CD4-positive, CD25-positive, alpha-beta regulatory T cell (primary cell): ENCODE data around the gene PPP1R13B. TPM values are rescaled to one million over a fixed set of nuclear protein-coding genes. Genes with fewer than 3 reads are reported as not detected.

Experiments
- ATAC-seq, 2 donors: fragments of 150-1000 bp; cut with Tn5 transposase; one replicate each; pipeline ENCODE4 v1.10.0; 2021; ENCODE audit warnings: low read depth in 2 of 2, moderate number of reproducible peaks in 2 of 2, moderate library complexity in 1 of 2
- DNase-seq, 3 donors: peaks; one replicate each; pipeline versions ENCODE4 v3.0.0 to v3.0.0-alpha.2; 2012 to 2022; ENCODE audit warnings: mixed read lengths in 1 of 3
- H3K27ac ChIP-seq: one replicate; pipeline ENCODE4 v1.7.0; 2013; ENCODE audit warnings: mild to moderate bottlenecking, low read length; ENCODE audit not compliant: insufficient read depth, poor library complexity, severe bottlenecking
- H3K27me3 ChIP-seq: one replicate; pipeline ENCODE4 v1.7.0; 2013; ENCODE audit warnings: low read length; ENCODE audit not compliant: control insufficient read depth, insufficient read depth
- H3K36me3 ChIP-seq: one replicate; pipeline ENCODE4 v1.7.0; 2013; ENCODE audit warnings: mild to moderate bottlenecking, low read length, moderate library complexity; ENCODE audit not compliant: control insufficient read depth, insufficient read depth
- H3K4me1 ChIP-seq: 2 replicates; pipeline ENCODE4 v1.7.0; 2013; ENCODE audit warnings: mild to moderate bottlenecking, low read length; ENCODE audit not compliant: insufficient read depth, control insufficient read depth, poor library complexity, severe bottlenecking
- H3K4me3 ChIP-seq: one replicate; pipeline ENCODE4 v1.7.0; 2013; ENCODE audit warnings: low read depth, mild to moderate bottlenecking, low read length, moderate library complexity
- H3K9me3 ChIP-seq, 2 experiments: 1 replicate in 1 of 2; 2 replicates in 1 of 2; pipeline ENCODE4 v1.7.0; 2013; ENCODE audit warnings: low read length in 2 of 2, mild to moderate bottlenecking in 1 of 2, moderate library complexity in 1 of 2; ENCODE audit not compliant: control insufficient read depth in 2 of 2
- H3K27ac Mint-ChIP-seq, 3 donors: one replicate each; pipeline ENCODE4 v1.8.0; 2020 to 2022; ENCODE audit warnings: mild to moderate bottlenecking in 3 of 3, mixed read lengths in 3 of 3, moderate library complexity in 2 of 3
- H3K27me3 Mint-ChIP-seq: one replicate; pipeline ENCODE4 v1.8.0; 2022; ENCODE audit warnings: mild to moderate bottlenecking, mixed read lengths
- H3K36me3 Mint-ChIP-seq: one replicate; pipeline ENCODE4 v1.8.0; 2020; ENCODE audit warnings: mixed read lengths
- H3K4me1 Mint-ChIP-seq, 4 donors: one replicate each; pipeline ENCODE4 v1.8.0; 2020 to 2022; ENCODE audit warnings: mixed read lengths in 4 of 4, mild to moderate bottlenecking in 1 of 4
- H3K4me3 Mint-ChIP-seq, 4 donors: one replicate each; pipeline ENCODE4 v1.8.0; 2020 to 2022; ENCODE audit warnings: mild to moderate bottlenecking in 4 of 4, mixed read lengths in 4 of 4, moderate library complexity in 3 of 4
- H3K9me3 Mint-ChIP-seq, 7 donors: one replicate each; pipeline ENCODE4 v1.8.0; 2020 to 2022; ENCODE audit warnings: mixed read lengths in 7 of 7, mild to moderate bottlenecking in 3 of 7, moderate library complexity in 2 of 7
- polyA plus RNA-seq, 4 donors: library from polyadenylated mRNA; unstranded; fragments of 300-500 nt; fragmentation: Illumina TruSeq; gene quantifications; one replicate each; pipeline ENCODE4 v1.2.3, GENCODE V29; 2021
- total RNA-seq: library from RNA; stranded (reverse); gene quantifications from one replicate; pipeline ENCODE4 v1.2.3, GENCODE V29; 2022

PPP1R13B gene
- total and polyA plus RNA-seq, 5 donors from 2014 or later = 1.5 to 21.5 (median 3.0) TPM

- Mint-ChIP-seq H3K27ac (peak overlapping the region in 1 of 3 donors; percentile 51), H3K9me3 (no peaks in the 10 kb centered on the region), H3K4me3 (no peak overlapping the region), H3K27me3 (no peaks in the 10 kb centered on the region), H3K36me3 (peaks cover 27% of the 10 kb centered on the region), H3K4me1 (no peaks in the 10 kb centered on the region)
- Histone ChIP-seq H3K27me3 (no peaks in the 10 kb centered on the region), H3K4me3 (no peak overlapping the region), H3K4me1 (no peaks in the 10 kb centered on the region), H3K36me3 (peaks cover 17% of the 10 kb centered on the region), H3K9me3 (no peaks in the 10 kb centered on the region), H3K27ac (no peak overlapping the region)
- no peak for DNase-seq
- no peak for ATAC-seq
Observed at GRCh38 chr14:103739793-103740501, 107.4 kb downstream of the PPP1R13B start.

DNA sequence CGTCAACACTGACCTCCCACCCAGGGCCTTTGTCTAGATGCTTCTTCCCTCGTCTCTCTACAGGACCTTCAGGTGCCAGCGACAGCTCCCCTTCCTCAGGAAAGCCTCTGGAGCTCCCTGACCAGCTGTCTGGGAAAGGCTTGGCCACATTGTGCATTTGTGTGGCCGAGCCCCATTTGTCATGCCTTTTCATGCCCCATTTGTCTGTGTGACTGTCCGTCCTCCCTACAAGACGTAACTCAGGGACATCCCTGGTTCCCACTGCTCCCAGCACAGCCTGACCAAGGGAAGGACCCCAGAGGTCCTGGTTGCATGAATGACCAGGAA is 107.9 kb downstream of the PPP1R13B start:
- H3K9me3 ChIP-seq = no peaks in the 10 kb centered on the region
- no peak overlapping the region for H3K27ac ChIP-seq
- peaks cover 17% of the 10 kb centered on the region for H3K36me3 ChIP-seq
- Mint-ChIP-seq H3K4me3 (no peak overlapping the region), H3K9me3 (no peaks in the 10 kb centered on the region), H3K27ac (no peak overlapping the region), H3K36me3 (peaks cover 30% of the 10 kb centered on the region), H3K27me3 (no peaks in the 10 kb centered on the region), H3K4me1 (no peaks in the 10 kb centered on the region)
- no peaks in the 10 kb centered on the region for H3K27me3 ChIP-seq
- ATAC-seq (no peak), DNase-seq (no peak)
- H3K4me1 ChIP-seq = no peaks in the 10 kb centered on the region
- H3K4me3 ChIP-seq = no peak overlapping the region

DNA sequence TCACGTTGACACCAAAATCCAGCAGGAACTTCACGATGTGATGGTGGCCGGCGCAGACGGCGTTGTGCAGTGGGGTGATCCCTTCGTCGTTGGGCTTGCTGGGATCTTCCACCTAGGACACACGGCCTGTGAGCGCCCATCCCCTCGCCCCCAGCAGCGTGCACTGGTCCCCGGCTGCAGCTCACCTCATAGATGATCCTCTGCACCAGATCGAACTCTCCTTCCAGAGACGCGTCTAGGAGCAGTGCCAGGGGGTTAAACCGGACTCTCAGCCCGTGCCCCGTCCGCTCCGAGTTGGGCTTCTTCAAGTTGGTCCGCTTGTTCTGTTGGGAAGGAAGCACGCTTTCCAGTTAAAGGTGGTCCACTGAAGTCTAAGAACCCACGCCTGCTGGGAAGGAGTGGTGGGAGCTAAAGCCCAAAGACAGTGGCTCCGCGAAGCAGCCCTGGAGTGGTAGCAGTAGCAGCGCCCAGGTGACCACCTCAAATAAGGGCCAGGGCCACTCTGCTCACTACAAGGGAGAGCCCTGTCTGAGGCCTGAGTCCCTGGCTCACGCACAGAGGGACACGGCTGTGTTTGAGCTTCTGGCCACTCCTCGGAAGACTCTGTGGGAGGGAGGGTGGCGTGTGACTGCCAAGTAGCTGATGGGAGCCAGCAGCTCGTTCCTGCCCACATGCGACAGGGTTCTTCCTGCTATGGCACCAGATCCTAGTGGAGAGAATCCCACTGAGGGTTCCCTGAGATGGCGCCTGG is 108.5 kb downstream of the PPP1R13B start:
- H3K9me3 ChIP-seq = no peaks in the 10 kb centered on the region
- DNase-seq (no peak), ATAC-seq (no peak)
- H3K36me3 ChIP-seq = peaks cover 17% of the 10 kb centered on the region
- H3K27me3 ChIP-seq = no peaks in the 10 kb centered on the region
- H3K27ac ChIP-seq = no peak overlapping the region
- Mint-ChIP-seq H3K27me3 (no peaks in the 10 kb centered on the region), H3K36me3 (peaks cover 29% of the 10 kb centered on the region), H3K4me3 (no peak overlapping the region), H3K27ac (no peak overlapping the region), H3K4me1 (no peaks in the 10 kb centered on the region), H3K9me3 (no peaks in the 10 kb centered on the region)
- no peaks in the 10 kb centered on the region for H3K4me1 ChIP-seq
- no peak overlapping the region for H3K4me3 ChIP-seq

DNA sequence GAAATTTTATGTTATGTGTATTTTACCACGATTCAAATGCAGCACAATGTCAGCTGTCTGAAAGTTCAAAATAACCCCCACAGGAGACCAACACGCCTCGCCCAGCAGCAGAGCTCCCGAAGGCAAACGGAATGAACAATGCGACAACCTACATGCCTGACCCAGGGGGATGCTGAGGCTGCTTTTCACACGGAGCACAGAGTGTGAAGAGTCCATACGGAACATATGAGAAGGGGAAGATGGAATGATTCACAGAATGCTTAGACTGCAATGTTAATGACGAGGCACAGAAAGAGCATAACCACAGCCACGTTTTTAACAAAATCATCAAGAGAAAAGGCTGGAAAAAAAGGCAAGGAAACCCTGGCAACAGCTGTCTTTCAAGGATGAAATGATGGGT is 109.2 kb downstream of the PPP1R13B start:
- Histone ChIP-seq H3K9me3 (no peaks in the 10 kb centered on the region), H3K27ac (no peak overlapping the region), H3K4me3 (no peak overlapping the region), H3K36me3 (peaks cover 23% of the 10 kb centered on the region), H3K27me3 (no peaks in the 10 kb centered on the region), H3K4me1 (no peaks in the 10 kb centered on the region)
- Mint-ChIP-seq H3K36me3 (peaks cover 32% of the 10 kb centered on the region), H3K4me3 (no peak overlapping the region), H3K9me3 (no peaks in the 10 kb centered on the region), H3K27me3 (no peaks in the 10 kb centered on the region), H3K27ac (no peak overlapping the region), H3K4me1 (no peaks in the 10 kb centered on the region)
- DNase-seq (no peak), ATAC-seq (no peak)

DNA sequence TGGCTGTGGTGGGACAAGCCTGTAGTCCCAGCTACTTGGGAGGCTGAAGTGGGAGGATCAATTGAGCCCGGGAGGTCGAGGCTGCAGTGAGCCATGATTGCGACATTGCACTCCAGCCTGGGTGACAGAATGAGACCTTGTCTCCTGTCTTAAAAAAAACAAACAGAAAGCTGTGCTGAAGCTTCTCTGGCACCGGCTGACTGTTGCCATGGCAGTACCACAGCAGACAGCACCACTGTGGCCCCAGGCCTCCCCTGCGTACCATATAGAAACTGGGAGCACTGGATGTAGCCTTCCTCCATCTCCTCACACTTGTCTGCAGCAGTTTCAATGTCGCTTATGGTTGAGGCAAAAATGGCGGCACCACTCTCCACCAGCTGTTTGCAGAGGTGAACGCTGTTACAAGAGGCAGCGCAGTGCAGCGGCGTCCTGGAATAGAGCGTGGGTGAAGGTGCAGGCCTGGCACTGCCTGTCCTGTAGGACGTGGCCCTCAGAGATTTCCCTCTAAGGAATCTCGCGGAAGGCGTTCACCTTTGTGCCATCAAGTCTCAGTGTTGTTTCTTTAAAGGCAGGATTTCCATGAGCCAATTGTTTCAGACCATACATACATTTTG is 109.8 kb downstream of the PPP1R13B start:
- ATAC-seq (no peak), DNase-seq (no peak)
- Histone ChIP-seq H3K36me3 (peaks cover 29% of the 10 kb centered on the region), H3K4me1 (no peaks in the 10 kb centered on the region), H3K27ac (no peak overlapping the region), H3K27me3 (no peaks in the 10 kb centered on the region), H3K4me3 (no peak overlapping the region), H3K9me3 (no peaks in the 10 kb centered on the region)
- Mint-ChIP-seq H3K9me3 (no peaks in the 10 kb centered on the region), H3K27me3 (no peaks in the 10 kb centered on the region), H3K36me3 (peaks cover 29% of the 10 kb centered on the region), H3K4me3 (no peak overlapping the region), H3K4me1 (no peaks in the 10 kb centered on the region), H3K27ac (no peak overlapping the region)

DNA sequence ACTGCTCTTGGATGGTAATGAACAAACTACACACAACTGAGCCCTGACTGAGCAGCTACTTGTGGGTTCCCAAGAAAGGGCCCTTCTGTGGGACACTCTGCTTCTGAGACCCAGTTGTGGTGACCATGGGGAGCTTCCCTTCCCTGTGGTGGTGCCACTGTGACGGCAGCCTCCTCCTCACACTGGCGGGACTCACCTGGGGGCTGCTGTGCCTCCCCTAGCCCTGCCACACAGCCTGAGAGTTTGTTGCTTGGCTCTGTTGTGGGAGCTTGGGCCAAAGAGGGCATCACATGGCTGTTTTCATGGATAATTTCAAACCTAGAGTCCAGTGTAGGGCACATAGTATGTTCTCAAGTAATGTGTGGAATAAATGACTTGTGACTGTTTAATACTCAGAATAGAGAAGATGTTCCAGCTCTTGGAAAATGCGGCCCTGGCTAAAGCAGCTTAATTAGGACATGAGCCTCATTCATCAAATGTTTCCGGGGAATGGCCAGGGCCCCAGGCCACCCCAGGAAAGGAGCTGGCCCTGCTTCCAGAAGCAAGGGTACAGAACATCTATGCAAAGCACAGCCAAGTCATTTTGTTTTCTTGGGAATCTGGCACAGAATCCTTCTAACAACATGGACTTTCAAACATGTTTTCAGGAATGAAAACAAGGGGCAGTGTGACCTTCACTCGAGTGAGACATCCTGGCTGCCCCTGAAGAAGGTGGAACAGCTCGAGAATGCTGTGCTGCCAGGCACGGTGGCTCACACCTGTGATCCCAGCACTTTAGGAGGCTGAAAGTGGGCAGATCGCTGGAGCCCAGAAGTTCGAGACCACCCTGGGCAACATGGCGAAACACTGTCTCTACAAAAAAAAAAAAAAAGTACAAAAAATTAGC is 110.6 kb downstream of the PPP1R13B start:
- peaks cover 26% of the 10 kb centered on the region for H3K36me3 ChIP-seq
- no peaks in the 10 kb centered on the region for H3K27me3 Mint-ChIP-seq

GRCh38 chr14:103735815-103736545 is 111.4 kb downstream of the PPP1R13B start:
- ATAC-seq = no peak
- Histone ChIP-seq H3K27me3 (no peaks in the 10 kb centered on the region), H3K27ac (no peak overlapping the region), H3K4me1 (no peaks in the 10 kb centered on the region), H3K9me3 (no peaks in the 10 kb centered on the region), H3K36me3 (peaks cover 26% of the 10 kb centered on the region), H3K4me3 (no peak overlapping the region)
- DNase-seq = no peak
- Mint-ChIP-seq H3K9me3 (no peaks in the 10 kb centered on the region), H3K36me3 (peaks cover 29% of the 10 kb centered on the region), H3K4me1 (no peaks in the 10 kb centered on the region), H3K27ac (no peak overlapping the region), H3K27me3 (no peaks in the 10 kb centered on the region), H3K4me3 (no peak overlapping the region)

More for the DNA sequence above, 110.6 kb downstream of the PPP1R13B start:
- ATAC-seq (no peak), DNase-seq (no peak)
- H3K27ac ChIP-seq = no peak overlapping the region
- H3K4me1 ChIP-seq = no peaks in the 10 kb centered on the region
- H3K4me3 ChIP-seq = no peak overlapping the region
- Mint-ChIP-seq H3K9me3 (no peaks in the 10 kb centered on the region), H3K27ac (no peak overlapping the region), H3K4me3 (no peak overlapping the region), H3K4me1 (no peaks in the 10 kb centered on the region), H3K36me3 (peaks cover 29% of the 10 kb centered on the region)
- no peaks in the 10 kb centered on the region for H3K9me3 ChIP-seq
- H3K27me3 ChIP-seq = no peaks in the 10 kb centered on the region
